Measurements from ENCODE around the gene ADAM10. TPM values are rescaled to one million over a fixed set of nuclear protein-coding genes. Genes with fewer than 3 reads are reported as not detected.

Gene ADAM10
- total and polyA plus RNA-seq, 2 of the 4 experiments (the other 2 are of a cell fraction): 110 to 185 TPM

GRCh38 chr15:58766290-58766689 is 16.8 kb upstream of the ADAM10 start:
- Histone ChIP-seq H3K27me3 (ENCODE audit: control insufficient read depth, insufficient read depth, low read length) (no peaks in the 10 kb centered on the region), H3K56ac (ENCODE audit: extremely low read depth, insufficient read depth, low read length) (no peak overlapping the region), H2BK5ac (ENCODE audit: low read depth, low read length, poor library complexity, severe bottlenecking) (no peak overlapping the region), H2BK15ac (ENCODE audit: low read depth, low read length) (no peak overlapping the region), H3K18ac (ENCODE audit: low read depth, low read length) (no peak overlapping the region), H4K5ac (ENCODE audit: low read depth, low read length) (no peak overlapping the region), H4K91ac (ENCODE audit: insufficient read depth, low read depth, low read length) (no peak overlapping the region), H2BK120ac (ENCODE audit: low read depth, low read length) (no peak overlapping the region), H4K20me1 (ENCODE audit: insufficient read depth, low read length) (no peaks in the 10 kb centered on the region), H3K79me1 (ENCODE audit: low read depth in 1 of 2, low read length in 2 of 2) (no peaks in the 10 kb centered on the region), H2BK20ac (ENCODE audit: low read depth, low read length) (no peak overlapping the region), H3K4me2 (ENCODE audit: low read depth, low read length) (no peak overlapping the region), H3K23ac (ENCODE audit: low read depth, low read length) (no peak overlapping the region), H3K4ac (ENCODE audit: low read depth, low read length) (no peak overlapping the region), H2AK5ac (ENCODE audit: low read depth, low read length) (no peak overlapping the region), H2AFZ (replicated peaks; ENCODE audit: low read length, poor library complexity) (no peak overlapping the region), H3K4me3 (ENCODE audit: insufficient read depth, low read depth, low read length) (no peak overlapping the region), H4K8ac (ENCODE audit: low read depth in 2 of 2, low read length in 2 of 2) (no peak overlapping the region), H3K27ac (ENCODE audit: insufficient read depth, low read length) (no peak overlapping the region), H3K14ac (replicated peaks; ENCODE audit: low read depth, low read length) (no peak overlapping the region), H3K9ac (ENCODE audit: low read depth, low read length) (no peak overlapping the region), H3K4me1 (ENCODE audit: control insufficient read depth, insufficient read depth, low read length) (no peaks in the 10 kb centered on the region), H3K36me3 (ENCODE audit: control insufficient read depth, insufficient read depth, low read length) (no peaks in the 10 kb centered on the region), H3K9me3 (ENCODE audit: control insufficient read depth, insufficient read depth, low read length) (peaks cover 6% of the 10 kb centered on the region), H2AK9ac (replicated peaks; ENCODE audit: low read depth, low read length, poor library complexity) (no peak overlapping the region), H3K9me1 (ENCODE audit: insufficient read depth, low read length) (no peaks in the 10 kb centered on the region)
- BruUV-seq (replicated peaks): no TSS peak
- dilution Hi-C loops (cut with HindIII; ENCODE audit: low sequenced_read_pairs, unreplicated experiment): no loop called here
- POLR2A ChIA-PET (ENCODE audit: unreplicated experiment): no interaction called here
- WGBS, 2 experiments (ENCODE audit: extremely low coverage in 2 of 2, insufficient read length in 1 of 2): no CpG with 5 or more reads among the region's 5 CpGs
- intact Hi-C loops (cut with micrococcal nuclease): no loop called here
- CTCF ChIA-PET: no interaction called here
- ATAC-seq (ENCODE audit: low read depth) (no peak), DNase-seq (no peak)
- in situ Hi-C loops (cut with MboI; ENCODE audit: low sequenced_read_pairs): loop anchor here (25.0 kb wide), 1 partner anchor 529 kb away; no protein-coding TSS in a partner anchor
- TF ChIP-seq NFE2L2 (IDR thresholded peaks at IDR 0.05; ENCODE audit: low read depth, low read length) (no peak), ELK1 (IDR thresholded peaks at IDR 0.05; ENCODE audit: borderline replicate concordance, low read depth, low read length) (no peak), MXI1 (IDR thresholded peaks at IDR 0.05; ENCODE audit: borderline replicate concordance, low read depth, low read length) (no peak), POLR2A (IDR thresholded peaks at IDR 0.05; ENCODE audit: low read depth, low read length) (no peak), USF2 (IDR thresholded peaks at IDR 0.05; ENCODE audit: low read depth, low read length) (no peak), SMC3 (IDR thresholded peaks at IDR 0.05; ENCODE audit: low read depth, low read length) (no peak), MAFK (IDR thresholded peaks at IDR 0.05; ENCODE audit: low read depth, low read length) (no peak), CTCF (conservative IDR thresholded peaks at IDR 0.05; ENCODE audit: low read depth, low read length) (no peak), BHLHE40 (IDR thresholded peaks at IDR 0.05; ENCODE audit: low read depth, low read length) (no peak), CHD1 (IDR thresholded peaks at IDR 0.05; ENCODE audit: low read depth, low read length) (no peak), FOS (IDR thresholded peaks at IDR 0.05; ENCODE audit: low read depth, low read length) (no peak), RFX5 (IDR thresholded peaks at IDR 0.05; ENCODE audit: low read depth, low read length) (no peak), CEBPB (IDR thresholded peaks at IDR 0.05; ENCODE audit: low read depth, low read length) (no peak), MAZ (IDR thresholded peaks at IDR 0.05; ENCODE audit: borderline replicate concordance, low read depth, low read length) (no peak), RAD21 (IDR thresholded peaks at IDR 0.05; ENCODE audit: low read length) (no peak), RCOR1 (IDR thresholded peaks at IDR 0.05; ENCODE audit: insufficient replicate concordance, low read length) (no peak)
